HFFc6 (cell line): Measurements from ENCODE around the gene MGST3. TPM values are rescaled to one million over a fixed set of nuclear protein-coding genes. Genes with fewer than 3 reads are reported as not detected.

Experiments used
- DNase-seq: peaks from one replicate; pipeline ENCODE4 v3.0.0-alpha.2; 2018
- H3K27ac Mint-ChIP-seq: 2 replicates; pipeline ENCODE4 v1.8.0; 2020; ENCODE audit warnings: mild to moderate bottlenecking, mixed read lengths
- H3K27me3 Mint-ChIP-seq: 2 replicates; pipeline ENCODE4 v1.8.0; 2021; ENCODE audit warnings: mild to moderate bottlenecking, moderate library complexity, mixed read lengths; ENCODE audit not compliant: insufficient read depth
- H3K36me3 Mint-ChIP-seq: 2 replicates; pipeline ENCODE4 v1.8.0; 2021; ENCODE audit warnings: low read depth, mixed read lengths
- H3K4me1 Mint-ChIP-seq: 2 replicates; pipeline ENCODE4 v1.8.0; 2020; ENCODE audit warnings: low read depth, mixed read lengths
- H3K4me3 Mint-ChIP-seq: 2 replicates; pipeline ENCODE4 v1.8.0; 2020; ENCODE audit warnings: mild to moderate bottlenecking, moderate library complexity, mixed read lengths
- H3K9me3 Mint-ChIP-seq: 2 replicates; pipeline ENCODE4 v1.8.0; 2020; ENCODE audit warnings: mild to moderate bottlenecking, mixed read lengths
- CTCF ChIP-seq: fragments of 200-600 bp; sonication (generic); IDR thresholded peaks from 2 replicates; pipeline ENCODE4 v1.5.0; 2021; ENCODE audit warnings: antibody characterized with exemption, mild to moderate bottlenecking
- total RNA-seq, 6 experiments: library from RNA; stranded (reverse); fragmentation: NEBNext Ultra II Directional; extraction: Animal tissue kit (Norgen Biotek cat#: 25700); gene quantifications; 2 replicates in 1 of 6; 3 replicates in 5 of 6; pipeline ENCODE4 v1.2.3, GENCODE V29; 2021

Gene MGST3
- total RNA-seq, 6 experiments from 2014 or later, result 183 to 203 (median 196) TPM

GRCh38 chr1:165595246-165595938 is 35.6 kb upstream of the MGST3 start:
- Mint-ChIP-seq H3K4me3 (no peak overlapping the region), H3K36me3 (no peaks in the 10 kb centered on the region), H3K27ac (no peak overlapping the region), H3K9me3 (no peaks in the 10 kb centered on the region), H3K4me1 (peaks cover 30% of the 10 kb centered on the region), H3K27me3 (peaks cover 9% of the 10 kb centered on the region)
- DNase-seq, result peak; percentile 8
- no peak for TF ChIP-seq CTCF

- Mint-ChIP-seq H3K36me3 (no peaks in the 10 kb centered on the region), H3K4me3 (peak overlapping the region; percentile 93), H3K4me1 (peaks cover 37% of the 10 kb centered on the region), H3K9me3 (no peaks in the 10 kb centered on the region), H3K27ac (peak overlapping the region; percentile 97), H3K27me3 (peaks cover 4% of the 10 kb centered on the region)
- peak; percentile 97 for DNase-seq
- no peak for TF ChIP-seq CTCF
Measured at GRCh38 chr1:165597883-165598675, 33.0 kb upstream of the MGST3 start.

- no peak for TF ChIP-seq CTCF
- no peaks in the 10 kb centered on the region for H3K36me3 Mint-ChIP-seq
- H3K4me3 Mint-ChIP-seq, result peak overlapping the region; percentile 93
- H3K27me3 Mint-ChIP-seq, result peaks cover 2% of the 10 kb centered on the region
- DNase-seq, result no peak
- peak overlapping the region; percentile 97 for H3K27ac Mint-ChIP-seq
- peaks cover 37% of the 10 kb centered on the region for H3K4me1 Mint-ChIP-seq
- no peaks in the 10 kb centered on the region for H3K9me3 Mint-ChIP-seq
Measured at GRCh38 chr1:165598676-165599059, 32.4 kb upstream of the MGST3 start.

- no peak for TF ChIP-seq CTCF
- Mint-ChIP-seq H3K27me3 (no peaks in the 10 kb centered on the region; the same call in none of the 2 replicates), H3K27ac (no peak overlapping the region), H3K36me3 (no peaks in the 10 kb centered on the region), H3K4me3 (no peak overlapping the region), H3K9me3 (no peaks in the 10 kb centered on the region), H3K4me1 (peaks cover 31% of the 10 kb centered on the region)
- no peak for DNase-seq
Measured at GRCh38 chr1:165600793-165601192, 30.2 kb upstream of the MGST3 start.

GRCh38 chr1:165603810-165604209 is 27.2 kb upstream of the MGST3 start:
- Mint-ChIP-seq H3K36me3 (no peaks in the 10 kb centered on the region), H3K4me3 (no peak overlapping the region), H3K9me3 (no peaks in the 10 kb centered on the region), H3K27ac (no peak overlapping the region), H3K4me1 (peaks cover 10% of the 10 kb centered on the region), H3K27me3 (peaks cover 3% of the 10 kb centered on the region)
- no peak for DNase-seq
- TF ChIP-seq CTCF, result no peak
